ENCODE data around the gene CLN3. TPM values are rescaled to one million over a fixed set of nuclear protein-coding genes. Genes with fewer than 3 reads are reported as not detected.
A peak's percentile ranks its signal among the peaks of the same experiment; 100 is the strongest.
"Not testable (repeated sequence)": the region's sequence is repeated elsewhere in the genome, so short reads cannot be mapped to it uniquely, and the experiment has no call there.

CLN3 gene
- total and polyA plus RNA-seq, 9 of the 15 experiments (the other 6 are each of a cell fraction or from before 2014, with no cell fraction given), result 2.5 to 27.1 (median 11.6) TPM

GRCh38 chr16:28501258-28502232 is 9.7 kb upstream of the CLN3 start (continued):
- TF ChIP-seq EGR1 (conservative IDR thresholded peaks at IDR 0.05), result peak; percentile 53
- TF ChIP-seq SMARCA5 (IDR thresholded peaks at IDR 0.05), result 0 out of 2 replicates have a peak, but pooled peaks have one; percentile 18
- TF ChIP-seq, protein P1, sequence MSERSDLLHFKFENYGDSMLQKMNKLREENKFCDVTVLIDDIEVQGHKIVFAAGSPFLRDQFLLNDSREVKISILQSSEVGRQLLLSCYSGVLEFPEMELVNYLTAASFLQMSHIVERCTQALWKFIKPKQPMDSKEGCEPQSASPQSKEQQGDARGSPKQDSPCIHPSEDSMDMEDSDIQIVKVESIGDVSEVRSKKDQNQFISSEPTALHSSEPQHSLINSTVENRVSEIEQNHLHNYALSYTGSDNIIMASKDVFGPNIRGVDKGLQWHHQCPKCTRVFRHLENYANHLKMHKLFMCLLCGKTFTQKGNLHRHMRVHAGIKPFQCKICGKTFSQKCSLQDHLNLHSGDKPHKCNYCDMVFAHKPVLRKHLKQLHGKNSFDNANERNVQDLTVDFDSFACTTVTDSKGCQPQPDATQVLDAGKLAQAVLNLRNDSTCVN (CRISPR knock-in tag; IDR thresholded peaks at IDR 0.05), result 0 out of 2 replicates have a peak, but pooled peaks have one; percentile 12
- TF ChIP-seq ETS2 (tag; IDR thresholded peaks at IDR 0.05; ENCODE audit: borderline replicate concordance, poor library complexity, severe bottlenecking), result no peak
- TF ChIP-seq ZNF740 (CRISPR knock-in tag; IDR thresholded peaks at IDR 0.05), result peak; percentile 46; the same call in 1 of the 2 replicates
- TF ChIP-seq ZNF740 (tag; IDR thresholded peaks at IDR 0.05), result no peak
- no peak for TF ChIP-seq JUND (IDR thresholded peaks at IDR 0.05; ENCODE audit: borderline replicate concordance, low read depth, low read length)
- no peak for TF ChIP-seq JUND (tag; IDR thresholded peaks at IDR 0.05; ENCODE audit: borderline replicate concordance, low read depth, low read length)
- TF ChIP-seq POLR2G (IDR thresholded peaks at IDR 0.05; ENCODE audit: low read depth, low read length), result no peak
- TF ChIP-seq ELF4 (CRISPR knock-in tag; IDR thresholded peaks at IDR 0.05), result peak; percentile 31; the same call in 1 of the 2 replicates
- no peak for TF ChIP-seq RUNX1 (IDR thresholded peaks at IDR 0.05; ENCODE audit: low read depth)
- TF ChIP-seq, protein P2, sequence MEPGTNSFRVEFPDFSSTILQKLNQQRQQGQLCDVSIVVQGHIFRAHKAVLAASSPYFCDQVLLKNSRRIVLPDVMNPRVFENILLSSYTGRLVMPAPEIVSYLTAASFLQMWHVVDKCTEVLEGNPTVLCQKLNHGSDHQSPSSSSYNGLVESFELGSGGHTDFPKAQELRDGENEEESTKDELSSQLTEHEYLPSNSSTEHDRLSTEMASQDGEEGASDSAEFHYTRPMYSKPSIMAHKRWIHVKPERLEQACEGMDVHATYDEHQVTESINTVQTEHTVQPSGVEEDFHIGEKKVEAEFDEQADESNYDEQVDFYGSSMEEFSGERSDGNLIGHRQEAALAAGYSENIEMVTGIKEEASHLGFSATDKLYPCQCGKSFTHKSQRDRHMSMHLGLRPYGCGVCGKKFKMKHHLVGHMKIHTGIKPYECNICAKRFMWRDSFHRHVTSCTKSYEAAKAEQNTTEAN (CRISPR knock-in tag; IDR thresholded peaks at IDR 0.05), result peak; percentile 97
- TF ChIP-seq NKRF (IDR thresholded peaks at IDR 0.05; ENCODE audit: borderline replicate concordance), result peak; percentile 46; the same call in 1 of the 2 replicates

DNA sequence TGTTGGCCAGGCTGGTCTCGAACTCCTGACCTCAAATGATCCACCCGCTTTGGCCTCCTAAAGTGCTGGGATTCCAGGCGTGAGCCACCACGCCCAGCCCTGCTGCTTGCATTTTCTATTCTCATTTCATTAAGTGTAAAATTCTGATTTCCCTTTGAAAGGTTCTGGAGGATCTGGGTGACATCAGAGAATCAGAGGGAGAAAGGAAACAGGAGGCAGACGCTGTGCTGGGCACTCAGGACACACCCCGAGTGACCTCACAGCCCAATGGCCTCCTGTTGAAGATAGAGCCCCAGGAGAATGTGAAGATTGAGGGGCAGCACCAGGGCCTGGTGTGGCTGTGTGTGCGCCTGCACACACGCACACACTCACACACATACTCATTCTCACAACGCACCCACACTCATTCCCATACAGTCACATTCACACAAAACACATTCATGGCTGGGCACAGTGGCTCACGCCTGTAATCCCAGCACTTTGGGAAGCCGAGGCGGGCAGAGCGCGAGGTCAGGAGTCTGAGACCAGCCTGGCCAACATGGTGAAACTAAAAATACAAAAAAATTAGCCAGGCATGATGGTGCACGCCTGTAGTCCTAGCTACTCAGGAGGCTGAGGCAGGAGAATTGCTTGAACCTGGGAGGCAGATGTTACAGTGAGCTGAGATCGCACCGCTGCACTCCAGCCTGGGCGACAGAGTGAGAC is 8.8 kb upstream of the CLN3 start:
- H3K79me2 ChIP-seq (ENCODE audit: control insufficient read depth, insufficient read depth, low read length); H4K20me1 ChIP-seq (replicated peaks; ENCODE audit: control insufficient read depth, insufficient read depth, low read length); DNase-seq (ENCODE audit: extremely low read depth in 1 of 4, low spot score in 3 of 4); in situ Hi-C loops (cut with MboI); H3K9ac ChIP-seq (ENCODE audit: insufficient read depth in 1 of 2, low read depth in 2 of 2, low read length in 2 of 2); intact Hi-C loops (cut with micrococcal nuclease); H3K36me3 ChIP-seq (ENCODE audit: control insufficient read depth, insufficient read depth, low read length); H3K9me3 ChIP-seq (replicated peaks; ENCODE audit: control insufficient read depth, insufficient read depth, low read depth, low read length); ATAC-seq; H3K4me3 ChIP-seq; H3K9me1 ChIP-seq (ENCODE audit: control insufficient read depth, insufficient read depth, low read length); BruUV-seq (replicated peaks); H2AFZ ChIP-seq (ENCODE audit: low read depth, low read length); H3K4me2 ChIP-seq (ENCODE audit: insufficient read depth, low read length); FAIRE-seq; POLR2A ChIA-PET; CTCF ChIA-PET (ENCODE audit: low intra/inter-chr PET ratio); H3K27ac ChIP-seq (ENCODE audit: extremely low read depth, low read depth, low read length): not testable (repeated sequence)
- Histone ChIP-seq H3K27me3 (ENCODE audit: control insufficient read depth in 2 of 2, insufficient read depth in 2 of 2, low read length in 2 of 2) (peaks cover 0 to 24% of the 10 kb centered on the region in 2 experiments; a peak in 3 of 5 replicates), H3K4me1 (replicated peaks in 1 of 2; ENCODE audit: control insufficient read depth in 2 of 2, insufficient read depth in 2 of 2, low read length in 2 of 2) (peaks cover 0 to 41% of the 10 kb centered on the region in 2 experiments; a peak in 2 of 5 replicates)
- 60% methylated on average over 16 of the region's 18 CpGs for WGBS (ENCODE audit: insufficient coverage, low coverage, missing lambda C conversion rate)
